Right lobe of liver (tissue), 6 donors: ENCODE results near the gene ASIC2. TPM values are rescaled to one million over a fixed set of nuclear protein-coding genes. Genes with fewer than 3 reads are reported as not detected.

ENCODE experiments used
- ATAC-seq, 4 donors: fragments of 200-7000 bp; cut with Tn5 transposase; one replicate each; pipeline ENCODE4 v1.9.1; 2020; ENCODE audit warnings: mild to moderate bottlenecking in 4 of 4, moderate library complexity in 4 of 4
- DNase-seq, 3 donors: peaks; one replicate each; pipeline ENCODE4 v3.0.0-alpha.2; 2020
- H3K27ac ChIP-seq, 3 donors: fragments of 200-600 bp; one replicate each; pipeline ENCODE4 v1.8.0; 2022
- H3K27me3 ChIP-seq, 2 donors: fragments of 200-600 bp; one replicate each; pipeline ENCODE4 v1.8.0; 2022
- H3K36me3 ChIP-seq, 4 donors: fragments of 200-600 bp; sonication (generic) in 1 of 4; one replicate each; pipeline versions ENCODE4 v1.5.1 to v1.8.0; 2017 to 2022; ENCODE audit warnings: control low read depth in 1 of 4
- H3K4me1 ChIP-seq, 4 donors: fragments of 200-600 bp; sonication (generic) in 1 of 4; one replicate each; pipeline versions ENCODE4 v1.5.1 to v1.8.0; 2017 to 2022; ENCODE audit warnings: control low read depth in 1 of 4
- H3K4me3 ChIP-seq, 3 donors: fragments of 200-600 bp; one replicate each; pipeline ENCODE4 v1.8.0; 2022
- H3K9me3 ChIP-seq, 4 donors: fragments of 200-600 bp; sonication (generic) in 1 of 4; one replicate each; pipeline versions ENCODE4 v1.5.1 to v1.8.0; 2017 to 2022; ENCODE audit warnings: control low read depth in 1 of 4
- POLR2A ChIP-seq: fragments of 450-650 bp; IDR thresholded peaks from one replicate; pipeline ENCODE4 v1.6.1; 2017; ENCODE audit warnings: antibody characterized with exemption, mild to moderate bottlenecking
- WGBS: methylation state at CpG from one replicate; pipeline ENCODE4 v1.1.6; 2018; ENCODE audit warnings: low coverage, low lambda C conversion rate; ENCODE audit not compliant: insufficient coverage; ENCODE audit errors: missing lambda C conversion rate; 5-methylcytosine and 5-hydroxymethylcytosine counted together
- intact Hi-C, 2 donors: fragments of 100-400 bp; cut with DNase I; formaldehyde crosslinking; loops; one replicate each; pipeline versions ENCODE4 v1.11.2 to v1.14.1; 2022
- total RNA-seq, 6 experiments: library from RNA; depleted of rRNA in 2 of 6; stranded (reverse); fragments of >200 nt in 2 of 6; fragmentation: NEBNext Ultra II Directional in 3 of 6; extraction: Animal tissue kit (Norgen Biotek cat#: 25700) in 3 of 6; gene quantifications; one replicate each; pipeline versions ENCODE4 v1.1.0 to v1.2.4, GENCODE V29; 2016 to 2023
- TF ChIP-seq, protein P1 (sequence below), 4 donors: fragments of 200-600 bp in 3 of 4; fragments of 450-650 bp in 1 of 4; IDR thresholded peaks; one replicate each; pipeline versions ENCODE4 v1.5.1 to v1.8.0; 2016 to 2022; ENCODE audit warnings: antibody characterized with exemption in 4 of 4, mild to moderate bottlenecking in 2 of 4
- donor health status: DM: no; HTN: yes; CAD: no.
- donor health status: DM: no; HTN: no; CAD: no.
- donor health status: DM: no; HTN: no; CAD: no.
- donor health status: DM: no; HTN: yes; CAD: no.
- donor health status: DM: no; HTN: yes; CAD: no.

Gene ASIC2
- total RNA-seq, 6 experiments from 2014 or later, result 0.11 to 0.31 (median 0.12) TPM; not detected in 3

DNA sequence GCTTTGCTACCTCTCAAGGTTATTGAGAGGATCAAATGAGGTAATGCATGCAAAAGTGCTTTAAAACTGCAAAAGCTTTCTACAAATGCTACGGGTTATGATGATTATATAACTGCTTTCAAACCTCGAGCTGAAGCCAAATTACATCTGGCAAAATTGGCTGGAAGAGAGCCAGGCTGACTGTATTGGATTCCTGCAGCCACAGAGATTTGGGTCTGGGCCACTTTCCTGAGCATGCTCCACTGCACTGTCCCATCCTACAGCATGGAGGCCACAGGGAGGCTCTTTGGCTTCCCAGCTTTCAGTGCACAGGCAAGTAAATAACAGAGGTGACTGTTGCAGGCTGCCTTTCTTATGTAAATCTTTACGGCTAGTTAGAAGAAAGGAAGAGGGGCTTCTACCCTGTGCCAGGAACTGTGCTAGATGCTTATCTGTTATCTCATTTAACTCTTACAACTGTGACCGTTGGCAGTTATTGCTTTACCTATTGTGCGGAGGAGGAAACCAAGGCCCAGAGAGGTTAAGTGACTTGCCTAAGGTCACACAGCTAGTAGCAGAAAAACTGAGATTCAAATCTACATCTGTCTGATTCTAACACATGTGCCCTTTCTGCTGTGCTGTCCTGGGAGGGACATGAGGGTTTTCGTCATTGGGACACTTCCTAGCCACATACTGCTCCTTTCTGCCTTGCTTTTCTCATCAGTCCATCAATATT, 179.7 kb downstream of the ASIC2 start:
- TF ChIP-seq, protein P1, sequence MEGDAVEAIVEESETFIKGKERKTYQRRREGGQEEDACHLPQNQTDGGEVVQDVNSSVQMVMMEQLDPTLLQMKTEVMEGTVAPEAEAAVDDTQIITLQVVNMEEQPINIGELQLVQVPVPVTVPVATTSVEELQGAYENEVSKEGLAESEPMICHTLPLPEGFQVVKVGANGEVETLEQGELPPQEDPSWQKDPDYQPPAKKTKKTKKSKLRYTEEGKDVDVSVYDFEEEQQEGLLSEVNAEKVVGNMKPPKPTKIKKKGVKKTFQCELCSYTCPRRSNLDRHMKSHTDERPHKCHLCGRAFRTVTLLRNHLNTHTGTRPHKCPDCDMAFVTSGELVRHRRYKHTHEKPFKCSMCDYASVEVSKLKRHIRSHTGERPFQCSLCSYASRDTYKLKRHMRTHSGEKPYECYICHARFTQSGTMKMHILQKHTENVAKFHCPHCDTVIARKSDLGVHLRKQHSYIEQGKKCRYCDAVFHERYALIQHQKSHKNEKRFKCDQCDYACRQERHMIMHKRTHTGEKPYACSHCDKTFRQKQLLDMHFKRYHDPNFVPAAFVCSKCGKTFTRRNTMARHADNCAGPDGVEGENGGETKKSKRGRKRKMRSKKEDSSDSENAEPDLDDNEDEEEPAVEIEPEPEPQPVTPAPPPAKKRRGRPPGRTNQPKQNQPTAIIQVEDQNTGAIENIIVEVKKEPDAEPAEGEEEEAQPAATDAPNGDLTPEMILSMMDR (IDR thresholded peaks at IDR 0.05), result no peak
- no peak for TF ChIP-seq POLR2A
- DNase-seq (no peak), ATAC-seq (no peak)
- Histone ChIP-seq H3K4me1 (no peaks in the 10 kb centered on the region), H3K36me3 (no peaks in the 10 kb centered on the region), H3K4me3 (no peak overlapping the region), H3K27me3 (no peaks in the 10 kb centered on the region), H3K9me3 (no peaks in the 10 kb centered on the region), H3K27ac (no peak overlapping the region)
- WGBS, result 44% methylated on average over 6 of the region's 6 CpGs
- intact Hi-C loops, result no loop called here

DNA sequence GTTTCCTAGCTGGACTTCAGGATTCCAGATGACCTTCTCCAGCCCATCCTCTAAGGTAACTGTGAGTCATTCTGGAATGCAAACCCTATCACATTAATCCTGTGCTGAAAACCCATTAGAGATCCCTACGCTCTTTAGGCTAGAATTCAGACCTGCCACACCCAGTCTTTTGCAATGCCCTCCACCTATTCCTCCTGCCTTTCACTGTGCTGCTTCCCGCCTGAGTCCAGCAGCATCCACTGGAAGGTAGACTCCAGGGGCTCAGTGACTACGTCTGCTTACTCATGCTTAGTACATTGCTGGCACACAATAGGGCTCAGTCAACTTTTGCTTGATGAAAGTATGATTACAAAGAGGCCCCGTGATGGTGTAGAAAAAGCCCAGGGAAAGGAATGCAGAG, 180.3 kb downstream of the ASIC2 start:
- H3K27ac ChIP-seq, result no peak overlapping the region
- no peaks in the 10 kb centered on the region for H3K27me3 ChIP-seq
- no peaks in the 10 kb centered on the region for H3K4me1 ChIP-seq
- H3K36me3 ChIP-seq, result no peaks in the 10 kb centered on the region
- ATAC-seq, result no peak
- no peaks in the 10 kb centered on the region for H3K9me3 ChIP-seq
- no peak overlapping the region for H3K4me3 ChIP-seq
- DNase-seq, result no peak
- TF ChIP-seq, protein P1 (IDR thresholded peaks at IDR 0.05), result no peak
- TF ChIP-seq POLR2A, result no peak
- intact Hi-C loops, result no loop called here
- 47% methylated on average over 4 of the region's 4 CpGs for WGBS

DNA sequence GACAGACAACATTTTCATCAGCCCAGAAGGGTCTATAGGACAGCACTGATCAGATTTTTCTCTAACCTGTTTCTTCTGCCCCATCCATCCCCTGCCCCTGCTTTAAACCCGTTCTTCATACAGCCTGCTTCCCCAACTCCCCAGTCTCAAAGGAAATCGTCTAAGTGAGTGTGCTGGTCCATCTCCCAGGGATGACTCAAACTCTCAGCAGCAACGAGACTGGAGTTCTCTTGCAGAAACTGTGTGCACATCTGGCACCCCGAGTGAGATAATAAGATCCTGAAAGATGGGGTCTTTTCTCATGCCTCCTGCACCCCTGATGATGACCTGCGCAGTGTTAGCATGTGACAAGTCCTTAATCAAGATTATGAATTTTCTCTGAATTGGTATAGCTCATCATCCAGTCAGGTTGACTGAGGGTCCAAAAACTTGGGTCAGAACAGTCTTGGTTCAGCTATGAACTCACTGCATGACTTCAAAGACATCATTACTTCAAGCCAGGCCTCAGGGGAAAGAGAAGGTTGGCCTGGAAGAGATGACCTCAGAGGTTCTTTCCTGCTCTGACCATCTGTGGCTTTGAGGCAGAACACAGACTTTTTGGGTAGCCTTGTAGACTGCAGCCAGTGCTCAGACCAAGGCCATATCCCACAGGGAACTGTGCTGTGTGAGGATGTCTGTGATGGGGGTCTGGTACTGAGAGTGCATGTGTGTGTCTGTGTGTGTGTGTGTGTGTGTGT, 183.6 kb downstream of the ASIC2 start:
- DNase-seq (no peak), ATAC-seq (no peak)
- Histone ChIP-seq H3K36me3 (no peaks in the 10 kb centered on the region), H3K4me1 (no peaks in the 10 kb centered on the region), H3K9me3 (no peaks in the 10 kb centered on the region), H3K4me3 (no peak overlapping the region), H3K27ac (no peak overlapping the region), H3K27me3 (no peaks in the 10 kb centered on the region)
- no peak for TF ChIP-seq POLR2A
- TF ChIP-seq, protein P1 (IDR thresholded peaks at IDR 0.05), result no peak
- WGBS, result 32% methylated on average over 4 of the region's 5 CpGs
- intact Hi-C loops, result no loop called here

DNA sequence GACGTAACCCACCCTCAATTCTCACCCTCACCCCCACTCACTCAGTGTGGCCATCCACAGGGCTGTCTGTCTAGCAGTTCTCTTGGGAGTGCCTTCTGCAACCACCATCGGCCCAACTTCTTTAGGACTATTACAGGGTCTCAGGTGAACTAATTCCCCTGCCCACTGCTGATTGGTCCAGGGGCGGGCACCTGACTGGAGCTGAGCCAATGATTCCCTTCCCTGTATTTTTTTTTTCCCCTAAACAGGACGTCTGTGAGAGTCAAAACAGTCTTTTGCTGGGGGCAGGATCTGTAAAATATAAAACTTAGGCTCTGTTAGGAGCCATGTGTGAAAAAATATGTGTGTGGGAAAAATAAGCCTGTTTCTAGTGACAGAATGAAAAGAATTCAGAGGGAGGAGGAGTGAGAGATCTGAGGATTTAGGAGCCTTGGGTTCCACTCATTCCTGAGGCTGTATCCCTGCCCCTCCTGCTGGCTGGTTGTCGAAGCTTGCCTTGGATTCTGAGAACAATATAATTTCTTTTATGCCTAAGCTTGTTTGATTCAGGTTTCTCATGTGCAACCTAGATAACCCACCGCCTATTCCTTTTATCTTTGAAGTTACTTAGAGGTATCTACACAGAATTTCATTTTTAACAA, 186.4 kb downstream of the ASIC2 start:
- Histone ChIP-seq H3K27me3 (no peaks in the 10 kb centered on the region), H3K27ac (no peak overlapping the region), H3K9me3 (no peaks in the 10 kb centered on the region), H3K36me3 (no peaks in the 10 kb centered on the region), H3K4me3 (no peak overlapping the region), H3K4me1 (no peaks in the 10 kb centered on the region)
- DNase-seq, result no peak
- intact Hi-C loops, result no loop called here
- ATAC-seq, result no peak
- no peak for TF ChIP-seq POLR2A
- TF ChIP-seq, protein P1 (IDR thresholded peaks at IDR 0.05), result no peak
- WGBS, result 19% methylated on average over 4 of the region's 6 CpGs
